Sigmoid colon (tissue), 7 donors: ENCODE data around the gene DNAJC30. TPM values are rescaled to one million over a fixed set of nuclear protein-coding genes. Genes with fewer than 3 reads are reported as not detected.
"Not testable (repeated sequence)": the region's sequence is repeated elsewhere in the genome, so short reads cannot be mapped to it uniquely, and the experiment has no call there.

ENCODE experiments used
- DNase-seq: peaks from one replicate; pipeline ENCODE4 v3.0.0-alpha.2; 2019
- H3K27ac ChIP-seq, 4 donors: fragments of 200-600 bp; sonication (generic); one replicate each; pipeline ENCODE4 v1.5.1; 2016 to 2019; ENCODE audit warnings: mild to moderate bottlenecking in 1 of 4
- H3K27me3 ChIP-seq, 3 donors: fragments of 200-600 bp; sonication (generic); one replicate each; pipeline ENCODE4 v1.5.1; 2019; ENCODE audit warnings: mild to moderate bottlenecking in 1 of 3
- H3K36me3 ChIP-seq, 4 donors: fragments of 200-600 bp; sonication (generic); one replicate each; pipeline ENCODE4 v1.5.1; 2016 to 2019
- H3K4me1 ChIP-seq, 4 donors: fragments of 200-600 bp; sonication (generic); one replicate each; pipeline ENCODE4 v1.5.1; 2017 to 2019
- H3K4me3 ChIP-seq, 4 donors: fragments of 200-600 bp; sonication (generic); one replicate each; pipeline ENCODE4 v1.5.1; 2017 to 2019; ENCODE audit warnings: mild to moderate bottlenecking in 2 of 4, moderate library complexity in 1 of 4
- H3K9me3 ChIP-seq, 4 donors: fragments of 200-600 bp in 3 of 4; sonication (generic) in 3 of 4; one replicate each; pipeline versions ENCODE4 v1.5.1 to v1.6.1; 2013 to 2019
- EP300 ChIP-seq, 4 donors: sonication (generic); formaldehyde crosslinking; IDR thresholded peaks; one replicate each; pipeline ENCODE4 v1.6.1; 2017; ENCODE audit warnings: antibody characterized with exemption in 4 of 4
- POLR2A ChIP-seq, 2 donors: fragments of 450-650 bp; IDR thresholded peaks; one replicate each; pipeline ENCODE4 v1.6.1; 2016; ENCODE audit warnings: antibody characterized with exemption in 2 of 2, mild to moderate bottlenecking in 2 of 2, moderate library complexity in 2 of 2
- POLR2AphosphoS5 ChIP-seq, 4 donors: sonication (generic); formaldehyde crosslinking; IDR thresholded peaks; one replicate each; pipeline ENCODE4 v1.6.1; 2017; ENCODE audit warnings: antibody characterized with exemption in 4 of 4
- WGBS, 2 donors: extraction: QIAGEN DNeasy Blood & Tissue Kit; methylation state at CpG; one replicate each; pipeline ENCODE4 v1.1.7; 2013; 5-methylcytosine and 5-hydroxymethylcytosine counted together
- intact Hi-C: fragments of 100-400 bp; cut with DNase I; formaldehyde crosslinking; loops from one replicate; pipeline ENCODE4 v1.15.1; 2023
- polyA plus RNA-seq, 3 donors: library from polyadenylated mRNA; stranded (reverse); fragments of 200-250 nt; gene quantifications; one replicate each; pipeline ENCODE4 v1.2.3, GENCODE V29; 2013
- total RNA-seq, 4 donors: library from RNA; depleted of rRNA; stranded (reverse); fragments of >200 nt; gene quantifications; one replicate each; pipeline ENCODE4 v1.1.0, GENCODE V29; 2016
- TF ChIP-seq, protein P1 (sequence below), 4 experiments: fragments of 450-650 bp in 3 of 4; fragments of 200-600 bp in 1 of 4; IDR thresholded peaks; one replicate each; pipeline ENCODE4 v1.5.1; 2016 to 2019; ENCODE audit warnings: antibody characterized with exemption in 4 of 4, mild to moderate bottlenecking in 3 of 4, moderate library complexity in 2 of 4
- donor health status: healthy with polysubstance abuse.
- donor health status: Bipolar disorder and iron deficiency.
- donor health status: healthy.

The DNAJC30 gene
- total and polyA plus RNA-seq, 7 donors, result 3.3 to 9.4 (median 6.6) TPM

DNA sequence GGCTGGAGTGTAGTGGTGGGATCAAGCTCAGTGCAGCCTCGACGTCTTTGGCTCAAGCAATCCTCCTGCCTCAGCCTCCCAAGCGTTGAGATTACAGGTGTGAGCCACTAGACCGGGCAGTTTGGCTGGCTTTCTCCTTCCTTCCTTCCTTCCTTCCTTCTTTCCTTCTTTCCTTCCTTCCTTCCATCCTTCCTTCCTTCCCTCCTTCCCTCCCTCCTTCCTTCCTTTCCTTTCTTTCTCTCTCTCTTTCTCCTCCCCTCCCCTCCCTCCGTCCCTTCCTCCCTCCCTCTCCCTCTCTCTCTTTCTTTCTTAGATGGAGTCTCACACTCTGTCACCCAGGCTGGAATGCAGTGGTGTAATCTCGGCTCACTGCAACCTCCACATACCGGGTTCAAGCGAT, 23.3 kb downstream of the DNAJC30 start:
- WGBS, 2 donors, result 40 to 68% methylated on average over 8 of the region's 8 CpGs
- Histone ChIP-seq H3K27me3 (no peaks in the 10 kb centered on the region), H3K4me1 (no peaks in the 10 kb centered on the region), H3K36me3 (no peaks in the 10 kb centered on the region), H3K27ac (no peak overlapping the region), H3K9me3 (no peaks in the 10 kb centered on the region), H3K4me3 (no peak overlapping the region)
- no peak for DNase-seq
- TF ChIP-seq EP300 (IDR thresholded peaks at IDR 0.05), result no peak
- TF ChIP-seq, protein P1, sequence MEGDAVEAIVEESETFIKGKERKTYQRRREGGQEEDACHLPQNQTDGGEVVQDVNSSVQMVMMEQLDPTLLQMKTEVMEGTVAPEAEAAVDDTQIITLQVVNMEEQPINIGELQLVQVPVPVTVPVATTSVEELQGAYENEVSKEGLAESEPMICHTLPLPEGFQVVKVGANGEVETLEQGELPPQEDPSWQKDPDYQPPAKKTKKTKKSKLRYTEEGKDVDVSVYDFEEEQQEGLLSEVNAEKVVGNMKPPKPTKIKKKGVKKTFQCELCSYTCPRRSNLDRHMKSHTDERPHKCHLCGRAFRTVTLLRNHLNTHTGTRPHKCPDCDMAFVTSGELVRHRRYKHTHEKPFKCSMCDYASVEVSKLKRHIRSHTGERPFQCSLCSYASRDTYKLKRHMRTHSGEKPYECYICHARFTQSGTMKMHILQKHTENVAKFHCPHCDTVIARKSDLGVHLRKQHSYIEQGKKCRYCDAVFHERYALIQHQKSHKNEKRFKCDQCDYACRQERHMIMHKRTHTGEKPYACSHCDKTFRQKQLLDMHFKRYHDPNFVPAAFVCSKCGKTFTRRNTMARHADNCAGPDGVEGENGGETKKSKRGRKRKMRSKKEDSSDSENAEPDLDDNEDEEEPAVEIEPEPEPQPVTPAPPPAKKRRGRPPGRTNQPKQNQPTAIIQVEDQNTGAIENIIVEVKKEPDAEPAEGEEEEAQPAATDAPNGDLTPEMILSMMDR (IDR thresholded peaks at IDR 0.05), result no peak
- no peak for TF ChIP-seq POLR2A (IDR thresholded peaks at IDR 0.05)
- TF ChIP-seq POLR2AphosphoS5 (IDR thresholded peaks at IDR 0.05), result no peak
- intact Hi-C loops, result no loop called here

DNA sequence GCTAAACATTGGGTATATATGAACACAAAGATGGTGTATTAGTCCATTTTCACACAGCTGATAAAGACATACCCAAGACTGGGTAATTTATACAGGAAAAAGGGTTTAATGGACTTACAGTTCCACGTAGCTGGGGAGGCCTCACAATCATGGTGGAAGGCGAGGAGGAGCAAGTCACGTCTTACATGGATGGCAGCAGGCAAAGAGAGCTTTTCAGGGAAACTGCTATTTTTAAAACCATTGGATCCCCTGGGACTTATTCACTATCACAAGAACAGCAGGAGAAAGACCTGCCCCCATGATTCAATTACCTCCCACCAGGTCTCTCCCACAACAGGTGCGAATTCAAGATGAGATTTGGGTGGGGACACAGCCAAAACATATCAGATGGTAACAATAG, 27.9 kb downstream of the DNAJC30 start:
- H3K4me3 ChIP-seq, H3K27ac ChIP-seq, H3K36me3 ChIP-seq, intact Hi-C loops, H3K9me3 ChIP-seq, DNase-seq, H3K27me3 ChIP-seq, H3K4me1 ChIP-seq: not testable (repeated sequence)
- 87 to 91% methylated on average over 4 of the region's 4 CpGs for WGBS, 2 donors

DNA sequence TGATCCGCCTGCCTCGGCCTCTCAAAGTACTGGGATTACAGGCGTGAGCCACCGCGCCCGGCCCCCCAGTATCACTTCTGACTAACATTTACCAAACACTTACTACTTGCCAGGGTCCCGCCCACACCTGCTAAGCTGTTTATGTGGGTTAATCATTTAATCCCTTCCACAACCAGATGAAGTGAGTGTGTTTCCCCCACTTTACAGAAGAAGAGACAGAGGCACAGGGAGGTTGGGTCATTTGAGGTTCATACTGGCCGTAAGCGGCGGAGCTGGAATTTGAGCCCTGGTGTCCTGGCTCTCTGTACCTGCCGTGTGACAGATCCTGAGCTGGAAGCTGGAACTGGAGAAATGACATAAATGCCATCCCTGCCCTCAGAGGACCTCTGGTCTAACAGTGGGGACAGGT, 30.7 kb downstream of the DNAJC30 start:
- no peak overlapping the region for H3K27ac ChIP-seq
- peaks cover 5 to 28% (median 12%) of the 10 kb centered on the region in 3 donors for H3K27me3 ChIP-seq
- no peaks in the 10 kb centered on the region for H3K36me3 ChIP-seq
- DNase-seq, result no peak
- H3K9me3 ChIP-seq, result no peaks in the 10 kb centered on the region
- intact Hi-C loops, result no loop called here
- TF ChIP-seq POLR2A (IDR thresholded peaks at IDR 0.05), result no peak
- TF ChIP-seq EP300 (IDR thresholded peaks at IDR 0.05), result no peak
- TF ChIP-seq, protein P1 (IDR thresholded peaks at IDR 0.05), result no peak
- no peak for TF ChIP-seq POLR2AphosphoS5 (IDR thresholded peaks at IDR 0.05)
- H3K4me3 ChIP-seq, result no peak overlapping the region
- peaks cover 0 to 8% (median 7%) of the 10 kb centered on the region in 4 donors for H3K4me1 ChIP-seq
- 24 to 65% methylated on average over 11 of the region's 11 CpGs for WGBS, 2 donors

DNA sequence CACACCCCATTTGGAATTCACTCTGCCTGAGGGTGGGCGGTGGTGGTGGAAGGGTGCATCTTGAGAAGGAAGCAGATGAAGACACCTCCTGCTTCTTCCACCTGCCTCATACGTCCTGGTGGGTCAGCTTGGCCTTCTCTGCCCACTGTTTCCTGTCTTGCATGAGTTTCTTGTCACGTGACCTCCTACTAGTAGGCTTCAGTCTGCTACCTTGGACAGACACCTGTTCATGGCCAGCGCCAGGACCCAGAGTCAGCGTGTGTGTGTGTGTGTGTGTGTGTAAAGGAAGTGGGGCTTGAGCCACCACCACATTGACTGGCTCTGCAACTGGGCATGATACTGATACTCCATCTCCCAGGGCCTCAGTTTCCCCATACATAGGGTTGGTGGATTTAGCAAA, 32.7 kb downstream of the DNAJC30 start:
- intact Hi-C loops, result no loop called here
- DNase-seq, result no peak
- H3K9me3 ChIP-seq, result no peaks in the 10 kb centered on the region
- TF ChIP-seq, protein P1 (IDR thresholded peaks at IDR 0.05), result no peak
- no peak for TF ChIP-seq POLR2A (IDR thresholded peaks at IDR 0.05)
- no peak for TF ChIP-seq EP300 (IDR thresholded peaks at IDR 0.05)
- peaks cover 0 to 11% (median 10%) of the 10 kb centered on the region in 4 donors for H3K4me1 ChIP-seq
- WGBS, 2 donors, result 73 to 75% methylated on average over 5 of the region's 5 CpGs
- peaks cover 15 to 48% (median 26%) of the 10 kb centered on the region in 3 donors for H3K27me3 ChIP-seq
- no peak overlapping the region for H3K27ac ChIP-seq
- no peaks in the 10 kb centered on the region for H3K36me3 ChIP-seq
- no peak overlapping the region for H3K4me3 ChIP-seq

DNA sequence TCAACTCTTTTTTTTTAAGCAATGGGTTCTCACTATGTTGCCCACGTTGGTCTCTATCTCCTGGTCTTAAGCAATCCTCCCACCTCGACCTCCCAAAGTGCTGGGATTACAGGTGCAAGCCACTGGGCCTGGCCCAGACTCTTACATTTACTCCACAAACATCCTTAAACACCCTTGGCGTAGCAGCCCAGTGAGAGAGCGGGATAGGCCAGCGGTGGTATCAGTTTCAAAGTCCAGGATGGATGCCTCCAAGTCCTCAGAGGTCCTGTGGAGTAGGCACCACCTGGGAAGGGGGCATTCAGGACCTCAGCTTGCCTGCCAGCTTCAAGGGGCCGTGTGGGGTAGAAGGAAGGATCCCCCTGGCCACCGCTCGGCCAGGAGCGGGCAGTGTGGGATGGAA, 33.7 kb downstream of the DNAJC30 start:
- Histone ChIP-seq H3K36me3 (no peaks in the 10 kb centered on the region), H3K4me1 (peaks cover 0 to 11% (median 10%) of the 10 kb centered on the region in 4 donors), H3K4me3 (no peak overlapping the region), H3K9me3 (no peaks in the 10 kb centered on the region), H3K27me3 (peaks cover 15 to 58% (median 26%) of the 10 kb centered on the region in 3 donors), H3K27ac (no peak overlapping the region)
- 39 to 54% methylated on average over 9 of the region's 9 CpGs for whole genome bisulfite sequencing, 2 donors
- no peak for TF ChIP-seq POLR2A (IDR thresholded peaks at IDR 0.05)
- TF ChIP-seq EP300 (IDR thresholded peaks at IDR 0.05), result no peak
- TF ChIP-seq, protein P1 (IDR thresholded peaks at IDR 0.05), result no peak
- no peak for TF ChIP-seq POLR2AphosphoS5 (IDR thresholded peaks at IDR 0.05)
- DNase-seq, result no peak
- intact Hi-C loops, result no loop called here
